Stimulated activated CD8-positive, alpha-beta memory T cell treated with anti-CD3 and anti-CD28 coated beads, Interleukin-4, amount 100 ng/mL, for 48 hours (primary cell): ENCODE measurements around the gene DCLK1.

ENCODE experiments used
- DNase-seq: peaks from one replicate; pipeline ENCODE4 v3.0.0-alpha.2; 2020

Gene DCLK1

DNA sequence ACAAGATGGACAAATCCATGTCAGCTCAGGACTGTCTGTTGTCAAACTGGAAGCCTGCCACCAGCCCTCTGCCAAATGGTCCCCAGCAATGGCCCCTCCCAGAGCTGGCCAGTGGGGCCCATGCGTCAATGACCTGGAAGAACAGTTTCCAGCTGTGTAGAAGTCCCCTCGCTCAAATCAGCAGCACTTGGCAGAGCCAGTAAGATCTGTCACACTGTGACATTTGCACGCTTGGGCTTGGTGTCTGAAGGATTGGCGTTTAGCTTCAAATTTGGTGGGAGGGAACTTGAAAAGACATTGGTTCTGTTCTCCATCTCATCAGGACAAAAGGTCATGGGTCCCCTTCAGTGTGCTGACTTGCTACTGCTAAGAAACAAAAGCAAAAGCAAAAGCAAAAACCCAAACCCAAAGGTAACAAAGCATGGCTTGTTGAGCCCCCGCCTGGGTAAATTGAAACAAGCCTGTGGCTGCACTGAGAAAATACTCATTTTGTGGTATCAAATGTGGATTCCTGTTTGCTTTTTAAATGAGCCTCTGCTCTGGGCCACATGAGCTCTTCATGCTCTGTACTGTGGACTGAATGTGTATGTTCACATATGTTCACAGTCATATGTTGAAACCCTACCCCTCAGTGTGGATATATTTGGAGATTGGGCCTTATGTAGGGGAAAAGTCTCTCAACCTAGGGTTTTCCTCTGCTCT lies 401.1 kb downstream of the DCLK1 start:
- DNase-seq = no peak

DNA sequence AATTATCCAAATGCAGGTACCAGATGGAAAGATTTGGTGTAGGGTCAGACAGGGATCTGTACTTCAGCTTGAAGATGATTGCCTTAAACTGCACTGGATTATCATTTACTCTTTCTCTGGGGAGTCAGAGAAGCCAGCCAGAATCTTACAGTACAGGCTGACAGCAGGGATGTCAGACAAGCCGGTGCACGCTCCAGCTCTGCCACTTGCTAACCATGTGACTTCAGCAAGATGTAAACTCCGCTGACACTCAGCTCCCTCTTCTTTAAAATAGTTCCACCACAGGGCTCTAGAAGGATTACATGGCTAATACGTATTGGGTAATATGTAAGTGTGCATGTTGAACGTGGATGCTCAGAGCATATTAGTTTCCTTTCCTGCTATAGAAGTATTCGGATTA lies 403.3 kb downstream of the DCLK1 start:
- DNase-seq = no peak

GRCh38 chr13:35724446-35724845 lies 406.7 kb downstream of the DCLK1 start:
- no peak for DNase-seq

DNA sequence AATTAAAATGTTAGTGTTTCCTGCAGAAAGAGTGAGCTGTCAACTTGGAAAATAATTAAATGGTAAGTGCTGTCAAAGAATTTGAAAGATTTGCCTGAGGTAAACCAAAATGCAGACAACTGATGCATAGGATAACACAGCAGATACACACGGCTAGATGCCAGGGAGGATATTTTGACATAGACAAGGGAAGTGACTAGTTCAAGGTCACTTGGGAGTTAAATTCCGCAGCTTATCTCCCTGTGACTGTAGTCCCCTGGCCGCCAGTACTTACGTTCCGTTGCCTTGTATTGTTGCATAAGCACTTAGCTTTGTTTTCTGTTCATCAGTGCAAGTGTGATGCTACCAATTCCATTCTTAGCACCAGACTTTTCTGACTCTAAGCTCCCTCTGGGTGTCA lies 407.4 kb downstream of the DCLK1 start:
- DNase-seq = no peak

DNA sequence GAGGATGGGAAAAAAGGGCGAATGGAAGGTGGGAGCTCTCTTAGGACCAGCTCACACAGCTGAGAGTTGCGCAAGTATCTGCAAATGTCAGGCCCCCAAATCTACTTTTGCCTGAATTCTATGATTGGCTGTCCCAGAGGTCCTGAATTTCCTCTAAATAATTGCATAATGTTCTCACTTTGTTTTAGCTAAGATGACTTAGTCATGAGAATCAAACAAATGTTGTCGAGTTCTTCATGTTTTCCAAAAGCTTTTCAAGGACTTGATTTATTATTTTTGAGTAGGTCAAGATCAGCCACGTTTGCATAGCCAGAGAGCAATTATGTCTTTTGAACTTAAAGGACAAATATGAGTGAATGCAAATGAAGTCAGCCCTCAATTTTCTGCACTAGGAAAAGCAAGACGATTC lies 408.1 kb downstream of the DCLK1 start:
- no peak for DNase-seq

GRCh38 chr13:35722458-35723052 lies 408.6 kb downstream of the DCLK1 start:
- no peak for DNase-seq

GRCh38 chr13:35720690-35721554 lies 410.3 kb downstream of the DCLK1 start:
- DNase-seq = peak; percentile 72

DNA sequence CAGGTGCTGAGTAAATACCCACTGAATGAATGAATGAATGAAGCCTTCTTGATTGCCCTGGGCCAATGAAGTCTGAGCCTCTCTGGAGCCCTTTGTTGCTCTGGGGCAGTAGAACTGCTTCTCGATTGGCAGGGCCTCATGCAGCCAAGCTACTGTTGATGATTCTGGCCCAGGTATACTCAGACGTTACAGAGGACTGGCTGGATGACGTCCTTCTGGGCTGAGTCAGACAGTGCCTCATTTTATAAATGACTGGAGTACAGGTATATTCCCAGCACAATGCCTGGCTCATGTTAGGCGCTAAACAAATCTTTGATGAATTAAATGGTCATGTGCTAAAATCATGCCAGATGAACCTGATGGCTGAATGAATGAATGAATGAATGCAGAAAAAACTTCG lies 410.9 kb downstream of the DCLK1 start:
- DNase-seq = no peak
